GM12874 (cell line): ENCODE data around the gene MAPKBP1.

Experiments used
- TF ChIP-seq, protein P1 (sequence below): IDR thresholded peaks from 2 replicates; pipeline ENCODE4 v1.5.1; 2011; ENCODE audit warnings: low read depth, mild to moderate bottlenecking, control low read depth, low read length, moderate library complexity; ENCODE audit not compliant: insufficient read depth

MAPKBP1 gene

DNA sequence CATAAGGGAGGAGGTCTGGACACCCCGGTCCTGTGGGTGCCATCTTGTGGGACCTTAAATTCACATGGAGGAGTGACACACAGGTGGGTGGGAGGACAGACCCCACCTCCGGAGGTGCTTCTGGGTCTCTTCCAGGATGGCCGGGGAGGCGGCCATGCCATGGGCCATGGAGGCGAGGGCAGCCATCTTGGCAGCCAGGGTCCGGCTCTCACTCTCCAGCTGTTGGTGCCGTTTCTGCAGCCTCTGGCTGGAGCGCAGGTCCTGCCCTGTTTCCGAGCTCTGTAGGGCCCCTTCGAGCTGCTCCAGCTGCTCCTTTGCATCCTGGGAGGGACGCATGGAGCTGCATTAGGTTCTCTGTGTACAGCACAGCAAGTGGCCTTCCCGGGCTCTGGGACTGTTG, 100.5 kb downstream of the MAPKBP1 start:
- TF ChIP-seq, protein P1, sequence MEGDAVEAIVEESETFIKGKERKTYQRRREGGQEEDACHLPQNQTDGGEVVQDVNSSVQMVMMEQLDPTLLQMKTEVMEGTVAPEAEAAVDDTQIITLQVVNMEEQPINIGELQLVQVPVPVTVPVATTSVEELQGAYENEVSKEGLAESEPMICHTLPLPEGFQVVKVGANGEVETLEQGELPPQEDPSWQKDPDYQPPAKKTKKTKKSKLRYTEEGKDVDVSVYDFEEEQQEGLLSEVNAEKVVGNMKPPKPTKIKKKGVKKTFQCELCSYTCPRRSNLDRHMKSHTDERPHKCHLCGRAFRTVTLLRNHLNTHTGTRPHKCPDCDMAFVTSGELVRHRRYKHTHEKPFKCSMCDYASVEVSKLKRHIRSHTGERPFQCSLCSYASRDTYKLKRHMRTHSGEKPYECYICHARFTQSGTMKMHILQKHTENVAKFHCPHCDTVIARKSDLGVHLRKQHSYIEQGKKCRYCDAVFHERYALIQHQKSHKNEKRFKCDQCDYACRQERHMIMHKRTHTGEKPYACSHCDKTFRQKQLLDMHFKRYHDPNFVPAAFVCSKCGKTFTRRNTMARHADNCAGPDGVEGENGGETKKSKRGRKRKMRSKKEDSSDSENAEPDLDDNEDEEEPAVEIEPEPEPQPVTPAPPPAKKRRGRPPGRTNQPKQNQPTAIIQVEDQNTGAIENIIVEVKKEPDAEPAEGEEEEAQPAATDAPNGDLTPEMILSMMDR: no peak

- TF ChIP-seq, protein P1: no peak
Observed at GRCh38 chr15:41876007-41876406, 101.7 kb downstream of the MAPKBP1 start.

DNA sequence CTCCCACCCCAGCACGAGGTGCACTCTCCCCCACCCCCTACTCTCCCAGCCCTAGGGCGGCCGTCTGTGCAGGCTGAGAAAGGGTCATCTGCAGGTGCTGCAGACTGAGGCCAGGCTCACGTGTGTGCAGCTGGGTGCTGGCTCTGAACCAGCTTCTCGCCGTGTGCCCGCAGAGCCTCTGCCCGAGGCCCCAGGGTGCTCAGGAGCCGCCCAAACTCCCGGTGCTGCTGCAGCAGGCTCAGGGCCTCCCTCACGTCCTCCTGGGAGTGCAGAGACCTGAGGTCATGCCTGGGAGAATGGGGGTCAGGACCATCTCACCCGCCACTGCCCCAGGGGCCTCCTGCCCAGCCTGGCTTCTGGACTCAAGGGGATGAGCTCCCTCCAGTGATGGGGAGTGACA, 102.4 kb downstream of the MAPKBP1 start:
- TF ChIP-seq, protein P1: no peak
